ENCODE measurements around the gene TAF1B. TPM values are rescaled to one million over a fixed set of nuclear protein-coding genes. Genes with fewer than 3 reads are reported as not detected.

TAF1B gene
- total and polyA plus RNA-seq, 9 donors = 6.4 to 22.0 (median 14.4) TPM

- Histone ChIP-seq H3K4me1 (ENCODE audit: insufficient read depth) (no peaks in the 10 kb centered on the region), H3K27ac (no peak overlapping the region), H3K27me3 (no peaks in the 10 kb centered on the region), H3K9me3 (no peaks in the 10 kb centered on the region), H3K36me3 (no peaks in the 10 kb centered on the region), H3K4me3 (no peak overlapping the region)
- TF ChIP-seq CTCF (IDR thresholded peaks at IDR 0.05) (no peak), EP300 (IDR thresholded peaks at IDR 0.05) (no peak), POLR2A (IDR thresholded peaks at IDR 0.05) (no peak)
- no peak for DNase-seq
- intact Hi-C loops (cut with DNase I) = no loop called here
- WGBS, 3 donors = 46 to 61% (median 53%) methylated on average over 7 of the region's 7 CpGs
Measured at GRCh38 chr2:9945596-9945995, 102.3 kb downstream of the TAF1B start.

DNA sequence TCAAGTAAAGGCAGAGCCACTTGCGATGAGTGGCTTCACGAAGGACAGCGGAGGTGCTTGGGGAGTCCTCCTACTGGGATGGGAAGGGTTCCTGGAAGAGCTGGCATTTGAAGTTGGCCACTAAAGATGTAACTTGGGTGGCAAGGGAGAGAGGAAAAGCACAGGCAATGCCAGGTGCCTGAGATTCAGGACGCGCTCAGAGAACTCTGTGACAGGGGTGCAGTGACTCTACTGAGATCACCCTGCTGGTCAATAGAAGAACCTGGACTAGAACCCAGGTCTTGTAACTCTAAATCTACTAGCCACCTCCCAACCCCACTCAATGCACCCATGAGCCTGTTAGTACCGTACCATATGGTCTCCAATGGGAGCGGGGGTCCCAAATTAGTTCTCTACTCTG lies 102.8 kb downstream of the TAF1B start:
- Histone ChIP-seq H3K36me3 (no peaks in the 10 kb centered on the region), H3K27me3 (no peaks in the 10 kb centered on the region), H3K9me3 (no peaks in the 10 kb centered on the region), H3K4me1 (ENCODE audit: insufficient read depth) (no peaks in the 10 kb centered on the region), H3K27ac (no peak overlapping the region), H3K4me3 (no peak overlapping the region)
- TF ChIP-seq CTCF (IDR thresholded peaks at IDR 0.05) = no peak
- WGBS, 3 donors = 79 to 89% (median 87%) methylated on average over 7 of the region's 7 CpGs
- DNase-seq = no peak
- intact Hi-C loops (cut with DNase I) = no loop called here

- 66 to 83% (median 68%) methylated on average over 5 of the region's 5 CpGs for WGBS, 3 donors
- no peak for DNase-seq
- Histone ChIP-seq H3K36me3 (no peaks in the 10 kb centered on the region), H3K4me1 (ENCODE audit: insufficient read depth) (no peaks in the 10 kb centered on the region), H3K27ac (no peak overlapping the region), H3K27me3 (no peaks in the 10 kb centered on the region), H3K4me3 (no peak overlapping the region), H3K9me3 (no peaks in the 10 kb centered on the region)
- intact Hi-C loops (cut with DNase I) = no loop called here
- TF ChIP-seq CTCF (IDR thresholded peaks at IDR 0.05) (no peak), POLR2A (IDR thresholded peaks at IDR 0.05) (no peak), EP300 (IDR thresholded peaks at IDR 0.05) (no peak)
Measured at GRCh38 chr2:9946818-9947217, 103.5 kb downstream of the TAF1B start.

DNA sequence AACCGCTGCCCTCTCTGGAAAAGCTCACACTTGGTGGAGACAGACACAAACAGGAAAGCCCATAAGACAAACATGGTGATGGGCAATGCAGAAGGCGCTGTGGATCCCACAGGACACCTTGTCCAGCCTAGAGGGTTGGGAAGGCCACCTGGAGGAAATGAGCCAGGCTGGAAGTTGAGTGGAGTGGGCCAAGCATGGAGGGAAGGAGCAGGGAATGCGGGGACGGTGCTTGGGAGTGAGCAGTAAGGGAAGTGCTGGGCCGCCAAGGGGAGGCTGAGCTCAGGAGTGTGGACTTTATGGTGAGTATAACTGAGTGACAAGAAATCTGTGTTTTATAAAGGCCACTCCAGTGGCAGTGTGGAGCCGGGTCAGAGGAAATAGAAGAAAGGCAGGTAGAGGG lies 105.4 kb downstream of the TAF1B start:
- Histone ChIP-seq H3K4me3 (no peak overlapping the region), H3K27me3 (no peaks in the 10 kb centered on the region), H3K36me3 (no peaks in the 10 kb centered on the region), H3K4me1 (ENCODE audit: insufficient read depth) (no peaks in the 10 kb centered on the region), H3K9me3 (no peaks in the 10 kb centered on the region), H3K27ac (no peak overlapping the region)
- intact Hi-C loops (cut with DNase I) = no loop called here
- WGBS, 3 donors = 79 to 97% (median 96%) methylated on average over 5 to 6 of the region's 6 CpGs
- TF ChIP-seq EP300 (IDR thresholded peaks at IDR 0.05) = no peak
- no peak for TF ChIP-seq POLR2A (IDR thresholded peaks at IDR 0.05)
- no peak for TF ChIP-seq CTCF (IDR thresholded peaks at IDR 0.05)
- DNase-seq = no peak

Data from ovary (tissue), 9 donors.